ENCODE data around the gene C3orf70.

C3orf70 gene

GRCh38 chr3:185164428-185165217 lies 11.8 kb upstream of the C3orf70 start:
- Histone ChIP-seq H3K36me3 (replicated peaks; ENCODE audit: low read depth, low read length) (no peaks in the 10 kb centered on the region), H3K9ac (ENCODE audit: low read length) (no peak overlapping the region), H3K9me3 (ENCODE audit: insufficient read depth, low read length) (no peaks in the 10 kb centered on the region), H3K27me3 (ENCODE audit: low read depth, low read length) (no peaks in the 10 kb centered on the region; the same call in none of the 2 replicates), H3K4me3 (ENCODE audit: low read length) (no peak overlapping the region), H3K79me2 (ENCODE audit: low read length) (no peaks in the 10 kb centered on the region), H2AFZ (ENCODE audit: low read depth, low read length) (no peak overlapping the region), H3K27ac (ENCODE audit: low read length) (no peak overlapping the region), H3K4me2 (ENCODE audit: low read length) (no peak overlapping the region), H3K4me1 (ENCODE audit: low read length) (no peaks in the 10 kb centered on the region), H4K20me1 (ENCODE audit: insufficient read depth, low read length) (no peaks in the 10 kb centered on the region)
- no peak for TF ChIP-seq CTCF (IDR thresholded peaks at IDR 0.05; ENCODE audit: low read depth, low read length)
- no peak for TF ChIP-seq EZH2phosphoT487 (IDR thresholded peaks at IDR 0.05; ENCODE audit: low read depth)

- Histone ChIP-seq H3K79me2 (ENCODE audit: low read length) (no peaks in the 10 kb centered on the region), H3K9me3 (ENCODE audit: insufficient read depth, low read length) (no peaks in the 10 kb centered on the region), H3K36me3 (replicated peaks; ENCODE audit: low read depth, low read length) (no peaks in the 10 kb centered on the region), H3K27ac (ENCODE audit: low read length) (no peak overlapping the region), H3K9ac (ENCODE audit: low read length) (no peak overlapping the region), H4K20me1 (ENCODE audit: insufficient read depth, low read length) (no peaks in the 10 kb centered on the region), H3K4me3 (ENCODE audit: low read length) (no peak overlapping the region), H3K4me1 (ENCODE audit: low read length) (no peaks in the 10 kb centered on the region), H2AFZ (ENCODE audit: low read depth, low read length) (no peak overlapping the region), H3K4me2 (ENCODE audit: low read length) (no peak overlapping the region), H3K27me3 (ENCODE audit: low read depth, low read length) (peaks cover 16% of the 10 kb centered on the region)
- TF ChIP-seq EZH2phosphoT487 (IDR thresholded peaks at IDR 0.05; ENCODE audit: low read depth) (no peak), CTCF (IDR thresholded peaks at IDR 0.05; ENCODE audit: low read depth, low read length) (no peak)
These were observed 9.8 kb upstream of the C3orf70 start for GRCh38 chr3:185162634-185163033.

- Histone ChIP-seq H3K9me3 (ENCODE audit: insufficient read depth, low read length) (no peaks in the 10 kb centered on the region), H3K4me2 (ENCODE audit: low read length) (no peak overlapping the region), H3K36me3 (replicated peaks; ENCODE audit: low read depth, low read length) (no peaks in the 10 kb centered on the region), H2AFZ (ENCODE audit: low read depth, low read length) (no peak overlapping the region), H3K4me1 (ENCODE audit: low read length) (no peaks in the 10 kb centered on the region), H3K4me3 (ENCODE audit: low read length) (no peak overlapping the region), H3K79me2 (ENCODE audit: low read length) (no peaks in the 10 kb centered on the region), H3K27ac (ENCODE audit: low read length) (no peak overlapping the region), H3K9ac (ENCODE audit: low read length) (no peak overlapping the region), H4K20me1 (ENCODE audit: insufficient read depth, low read length) (no peaks in the 10 kb centered on the region), H3K27me3 (ENCODE audit: low read depth, low read length) (peaks cover 24% of the 10 kb centered on the region)
- TF ChIP-seq EZH2phosphoT487 (IDR thresholded peaks at IDR 0.05; ENCODE audit: low read depth) (no peak), CTCF (IDR thresholded peaks at IDR 0.05; ENCODE audit: low read depth, low read length) (no peak)
These were observed 8.9 kb upstream of the C3orf70 start for GRCh38 chr3:185161761-185162160.

GRCh38 chr3:185157347-185157746 lies 4.5 kb upstream of the C3orf70 start:
- Histone ChIP-seq H3K9me3 (ENCODE audit: insufficient read depth, low read length) (no peaks in the 10 kb centered on the region), H3K27me3 (ENCODE audit: low read depth, low read length) (peaks cover 24% of the 10 kb centered on the region), H3K36me3 (replicated peaks; ENCODE audit: low read depth, low read length) (no peaks in the 10 kb centered on the region), H3K4me2 (ENCODE audit: low read length) (no peak overlapping the region), H3K79me2 (ENCODE audit: low read length) (no peaks in the 10 kb centered on the region), H3K9ac (ENCODE audit: low read length) (no peak overlapping the region), H3K4me1 (ENCODE audit: low read length) (no peaks in the 10 kb centered on the region), H4K20me1 (ENCODE audit: insufficient read depth, low read length) (no peaks in the 10 kb centered on the region), H2AFZ (ENCODE audit: low read depth, low read length) (no peak overlapping the region), H3K27ac (ENCODE audit: low read length) (no peak overlapping the region), H3K4me3 (ENCODE audit: low read length) (no peak overlapping the region)
- no peak for TF ChIP-seq CTCF (IDR thresholded peaks at IDR 0.05; ENCODE audit: low read depth, low read length)
- TF ChIP-seq EZH2phosphoT487 (IDR thresholded peaks at IDR 0.05; ENCODE audit: low read depth), result no peak
